ENCODE measurements around the gene BIRC3.
"Not testable (repeated sequence)": the region's sequence is repeated elsewhere in the genome, so short reads cannot be mapped to it uniquely, and the experiment has no call there.

BIRC3 gene

DNA sequence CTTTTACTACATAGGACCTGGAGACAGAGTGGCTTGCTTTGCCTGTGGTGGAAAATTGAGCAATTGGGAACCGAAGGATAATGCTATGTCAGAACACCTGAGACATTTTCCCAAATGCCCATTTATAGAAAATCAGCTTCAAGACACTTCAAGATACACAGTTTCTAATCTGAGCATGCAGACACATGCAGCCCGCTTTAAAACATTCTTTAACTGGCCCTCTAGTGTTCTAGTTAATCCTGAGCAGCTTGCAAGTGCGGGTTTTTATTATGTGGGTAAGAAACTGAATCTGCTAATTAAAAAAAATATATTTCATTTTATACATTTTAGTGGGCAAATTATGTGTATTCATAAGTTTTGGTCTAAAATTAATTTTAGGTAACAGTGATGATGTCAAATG, 7.8 kb downstream of the BIRC3 start:
- no peak for DNase-seq (ENCODE audit: low spot score)

- DNase-seq (ENCODE audit: low spot score), result no peak
Observed at GRCh38 chr11:102328748-102329147, 11.5 kb downstream of the BIRC3 start.

DNA sequence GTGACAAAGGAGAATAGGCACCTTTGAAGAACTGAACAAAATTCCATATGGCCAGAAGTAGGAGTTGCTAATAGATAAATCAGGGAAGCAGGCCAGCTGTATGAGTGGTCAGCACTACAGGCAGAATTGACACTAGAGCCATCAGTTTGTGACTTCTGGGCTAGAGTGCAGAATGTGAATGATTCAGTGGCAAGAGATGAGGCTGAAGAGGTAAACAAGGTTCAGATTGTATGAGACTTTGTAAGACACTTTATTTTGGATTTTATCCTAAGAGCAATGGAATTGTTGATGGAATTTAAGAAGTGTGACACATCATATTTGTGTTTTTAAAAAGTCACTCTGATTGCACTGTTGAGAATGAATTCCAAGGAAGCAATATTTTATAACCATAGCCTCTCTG, 12.9 kb downstream of the BIRC3 start:
- DNase-seq (ENCODE audit: low spot score), result no peak

GRCh38 chr11:102331341-102331740, 14.1 kb downstream of the BIRC3 start:
- DNase-seq (ENCODE audit: low spot score), result no peak

DNA sequence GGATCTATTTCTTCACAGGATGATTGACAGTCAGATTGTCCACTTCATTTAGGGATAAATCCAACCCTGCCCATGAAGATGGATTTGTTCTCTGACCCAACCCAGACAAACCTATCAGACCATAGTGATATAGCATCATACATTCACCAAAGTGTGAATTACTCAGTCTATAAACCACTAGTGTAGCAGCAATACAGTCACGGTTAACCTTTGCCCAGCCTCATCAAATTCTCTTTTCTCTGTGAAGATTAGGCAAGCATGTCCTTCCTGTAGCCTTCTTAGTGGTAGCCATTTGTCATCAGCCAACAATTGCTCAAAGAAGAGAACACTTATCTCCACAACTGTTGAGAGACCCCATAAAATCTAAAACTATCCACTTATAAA, 15.3 kb downstream of the BIRC3 start:
- DNase-seq (ENCODE audit: low spot score), result no peak

DNA sequence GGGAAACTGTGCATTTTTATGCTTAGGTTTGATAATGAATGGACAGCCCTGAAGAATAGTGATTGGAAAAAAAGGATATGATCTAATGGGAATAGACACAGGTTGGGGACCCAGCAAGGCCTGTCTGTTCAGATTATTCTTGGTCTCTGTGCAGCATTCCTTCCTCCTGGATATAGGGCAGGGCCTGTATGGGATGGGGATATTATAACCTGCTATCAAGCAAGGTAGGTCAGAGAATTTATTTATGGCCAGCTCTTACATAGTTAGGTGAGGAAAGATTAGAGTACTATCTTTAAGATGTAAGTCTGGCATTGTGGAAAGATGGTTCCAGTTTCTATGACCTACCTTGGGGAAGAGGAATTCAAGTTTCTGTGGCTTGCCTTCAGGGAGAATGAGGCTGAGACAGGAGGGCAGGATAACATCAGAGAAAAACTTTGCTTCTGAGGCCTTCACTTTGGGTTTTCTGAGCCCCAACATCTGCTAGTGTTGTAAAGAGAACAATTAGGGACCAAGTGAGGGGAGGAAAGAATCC, 21.3 kb downstream of the BIRC3 start:
- no peak for DNase-seq (ENCODE audit: low spot score)

DNA sequence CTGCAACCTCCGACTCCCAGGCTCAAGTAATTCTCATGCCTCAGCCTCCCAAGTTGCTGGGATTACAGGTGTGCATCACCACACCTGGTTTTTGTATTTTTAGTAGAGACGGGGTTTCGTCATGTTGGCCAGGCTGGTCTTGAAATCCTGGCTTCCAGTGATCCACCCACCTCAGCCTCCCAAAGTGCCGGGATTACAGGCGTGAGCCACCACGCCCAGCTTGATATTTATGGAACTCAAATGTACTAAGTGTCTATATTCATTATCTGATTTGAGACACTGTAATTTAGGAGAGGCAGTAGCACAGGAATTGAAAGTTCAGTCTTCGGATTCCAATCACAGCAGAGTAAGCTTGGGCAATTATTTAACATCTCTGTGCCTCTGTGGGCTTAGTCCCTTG, 24.0 kb downstream of the BIRC3 start:
- DNase-seq (ENCODE audit: low spot score), result not testable (repeated sequence)

GRCh38 chr11:102341844-102342318, 24.6 kb downstream of the BIRC3 start:
- DNase-seq (ENCODE audit: low spot score), result peak; percentile 67

GRCh38 chr11:102343809-102344208, 26.5 kb downstream of the BIRC3 start:
- DNase-seq (ENCODE audit: low spot score), result no peak

DNA sequence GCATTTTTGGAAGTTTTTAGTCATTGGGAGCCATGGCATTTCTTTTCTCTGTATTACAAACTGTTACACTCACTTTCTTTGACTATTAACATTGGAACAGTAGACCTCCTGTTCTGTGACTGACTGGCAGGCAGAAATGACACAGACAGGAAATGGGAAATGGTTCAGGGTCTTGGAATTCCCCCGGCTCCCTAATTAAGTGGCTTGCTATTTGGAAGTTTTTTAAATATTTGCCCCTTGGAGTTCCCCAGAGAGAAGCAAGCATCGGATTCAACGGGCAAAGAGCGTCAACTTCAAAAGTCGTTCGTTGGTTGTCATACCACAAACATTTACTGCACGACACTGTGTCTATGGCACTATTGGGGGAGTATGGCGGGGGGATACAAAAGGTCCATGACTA, 28.6 kb downstream of the BIRC3 start:
- no peak for DNase-seq (ENCODE audit: low spot score)

DNA sequence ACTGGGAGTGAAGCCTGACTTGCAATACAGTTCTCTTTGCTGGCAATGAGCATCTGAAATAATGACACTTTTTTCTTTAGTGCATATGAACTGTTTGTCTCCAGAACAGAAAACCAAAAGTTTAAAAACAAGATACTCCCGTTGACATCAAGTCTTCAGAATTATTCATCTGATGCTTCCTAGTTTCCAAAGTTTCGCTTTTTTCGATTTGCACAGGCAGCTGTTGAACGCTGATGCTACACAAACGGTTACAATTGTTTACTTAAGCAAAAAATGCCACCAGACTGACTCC, 29.1 kb downstream of the BIRC3 start:
- no peak for DNase-seq (ENCODE audit: low spot score)

- DNase-seq (ENCODE audit: low spot score), result peak; percentile 93
Observed at GRCh38 chr11:102346748-102347461, 29.6 kb downstream of the BIRC3 start, which contains the start of gene BIRC2. Gene BIRC2 (plus strand): TSS chr11:102347214. CDS start chr11:102349855, 2,641 bp downstream.

GRCh38 chr11:102347462-102348370, 30.4 kb downstream of the BIRC3 start:
- DNase-seq (ENCODE audit: low spot score), result peak; percentile 22

DNA sequence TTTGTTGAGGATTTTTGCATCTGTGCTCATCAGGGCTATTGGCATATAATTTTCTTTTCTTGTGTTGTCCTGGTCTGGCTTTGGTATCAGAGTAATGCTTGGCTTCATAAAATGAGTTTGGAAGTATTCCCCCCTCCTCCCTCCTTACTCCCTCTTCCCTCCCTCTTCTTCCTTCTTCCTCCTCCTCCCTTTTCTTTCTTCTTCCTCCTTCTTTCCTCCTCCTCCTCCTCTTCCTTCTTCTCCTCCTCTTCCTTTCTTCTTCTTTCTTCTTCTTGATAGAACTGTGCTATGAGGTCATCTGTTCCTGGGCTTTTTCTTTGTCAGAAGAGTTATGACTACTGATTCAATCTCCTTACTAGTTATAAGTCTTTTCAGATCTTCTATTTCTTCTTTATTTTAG, 39.8 kb downstream of the BIRC3 start:
- no peak for DNase-seq (ENCODE audit: low spot score)

DNA sequence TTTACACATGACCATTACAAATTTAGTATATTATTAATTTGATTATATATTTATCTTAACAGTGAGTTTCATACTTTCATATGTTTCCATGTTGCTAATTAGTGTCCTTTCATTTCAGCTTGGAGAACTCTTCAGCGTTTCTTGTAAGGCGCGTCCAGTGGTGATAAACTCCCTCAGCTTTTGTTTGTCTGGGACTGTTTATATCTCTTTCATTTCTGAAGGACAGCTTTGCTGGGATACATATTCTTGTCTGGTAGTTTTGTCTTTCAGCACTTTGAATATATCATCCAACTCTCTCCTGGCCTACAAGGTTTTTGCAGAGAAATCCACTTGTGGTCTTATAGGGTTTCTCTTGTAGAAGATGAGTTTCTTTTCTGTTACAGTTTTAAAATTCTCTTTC, 42.1 kb downstream of the BIRC3 start:
- DNase-seq (ENCODE audit: low spot score), result no peak

DNA sequence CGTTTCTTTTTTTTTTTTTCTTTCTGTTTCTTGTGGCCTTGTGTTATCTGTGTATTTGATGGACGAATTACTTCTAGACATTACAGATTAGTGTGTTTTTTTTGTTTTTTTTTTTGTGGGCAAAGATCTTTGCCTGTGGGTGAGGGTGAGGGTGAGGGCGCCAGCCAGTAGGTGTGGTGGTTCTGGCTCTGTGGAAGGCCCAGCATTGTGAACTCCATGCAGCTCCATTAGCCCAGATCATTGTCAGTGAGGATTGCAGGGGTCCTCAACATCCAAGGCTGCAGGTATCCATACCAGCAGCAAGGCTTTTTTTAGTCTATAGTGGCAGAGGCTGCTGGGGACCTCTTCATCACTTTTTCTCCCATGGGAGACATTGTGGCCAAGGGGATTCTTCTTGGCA, 43.4 kb downstream of the BIRC3 start:
- no peak for DNase-seq (ENCODE audit: low spot score)

- no peak for DNase-seq (ENCODE audit: low spot score)
Observed at GRCh38 chr11:102361086-102362031, 44.1 kb downstream of the BIRC3 start.

GRCh38 chr11:102364991-102365390, 47.7 kb downstream of the BIRC3 start:
- no peak for DNase-seq (ENCODE audit: low spot score)

- DNase-seq (ENCODE audit: low spot score), result no peak
Observed at GRCh38 chr11:102367364-102367763, 50.1 kb downstream of the BIRC3 start.

- no peak for DNase-seq (ENCODE audit: low spot score)
Observed at GRCh38 chr11:102368472-102368871, 51.2 kb downstream of the BIRC3 start.

DNA sequence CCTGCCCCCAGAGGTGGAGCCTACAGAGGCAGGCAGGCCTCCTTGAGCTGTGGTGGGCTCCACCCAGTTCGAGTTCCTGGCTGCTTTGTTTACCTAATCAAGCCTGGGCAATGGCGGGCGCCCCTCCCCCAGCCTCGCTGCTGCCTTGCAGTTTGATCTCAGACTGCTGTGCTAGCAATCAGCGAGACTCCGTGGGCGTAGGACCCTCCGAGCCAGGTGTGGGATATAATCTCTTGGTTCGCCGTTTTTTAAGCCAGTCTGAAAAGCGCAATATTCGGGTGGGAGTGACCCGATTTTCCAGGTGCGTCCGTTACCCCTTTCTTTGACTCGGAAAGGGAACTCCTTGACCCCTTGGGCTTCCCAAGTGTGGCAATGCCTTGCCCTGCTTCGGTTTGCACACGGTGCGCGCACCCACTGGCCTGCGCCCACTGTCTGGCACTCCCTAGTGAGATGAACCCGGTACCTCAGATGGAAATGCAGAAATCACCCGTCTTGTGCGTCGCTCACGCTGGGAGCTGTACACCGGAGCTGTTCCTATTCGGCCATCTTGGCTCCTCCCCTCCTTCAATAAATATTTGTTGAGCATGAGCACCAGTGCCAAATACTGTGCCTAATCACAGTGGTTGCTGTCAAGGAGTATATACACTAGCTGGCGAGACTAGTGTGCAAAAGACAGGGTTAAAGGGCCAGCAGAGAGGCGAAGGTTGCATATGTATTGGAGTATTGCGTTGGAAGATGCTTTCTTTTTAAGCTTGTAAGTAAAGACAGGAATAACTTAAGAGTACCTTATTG, 57.5 kb downstream of the BIRC3 start:
- DNase-seq (ENCODE audit: low spot score), result not testable (repeated sequence)

Measured in D341Med (cell line).